HEK293T (cell line): Measurements from ENCODE around the gene PATE2.

Source experiments
- BHLHE40 ChIP-seq: fragments of 450-650 bp; IDR thresholded peaks from 2 replicates; pipeline ENCODE4 v1.6.1; 2016; ENCODE audit warnings: mild to moderate bottlenecking, moderate library complexity, borderline replicate concordance
- CTBP1 ChIP-seq: fragments of 450-650 bp; IDR thresholded peaks from 2 replicates; pipeline ENCODE4 v1.6.1; 2016; ENCODE audit warnings: borderline replicate concordance
- FOXA1 ChIP-seq: fragments of 450-650 bp; IDR thresholded peaks from 2 replicates; pipeline ENCODE4 v1.6.1; 2016; ENCODE audit warnings: mild to moderate bottlenecking
- HDGF ChIP-seq: fragments of 450-650 bp; IDR thresholded peaks from 2 replicates; pipeline ENCODE4 v1.6.1; 2017; ENCODE audit warnings: antibody characterized with exemption, borderline replicate concordance
- SP1 ChIP-seq: fragments of 450-650 bp; IDR thresholded peaks from 2 replicates; pipeline ENCODE4 v1.6.1; 2017

DNA sequence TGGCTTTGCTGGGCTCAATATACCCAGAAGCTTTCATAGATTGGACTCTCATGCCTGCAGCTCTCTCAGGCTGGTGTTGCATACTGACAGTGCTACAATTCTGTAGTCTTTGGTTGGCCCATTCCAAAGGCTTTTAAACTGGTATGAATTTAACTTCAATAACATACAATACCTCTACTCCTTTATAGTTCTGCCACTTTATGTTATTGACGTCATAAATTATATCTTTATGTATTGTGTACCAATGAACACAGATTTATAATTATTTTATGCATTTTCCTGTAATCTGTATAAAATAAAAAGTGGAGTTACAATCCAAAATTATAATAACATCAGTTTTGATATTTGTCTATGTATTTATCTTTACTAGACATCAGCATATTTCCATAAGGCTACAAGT, 16.2 kb downstream of the PATE2 start:
- TF ChIP-seq CTBP1 (no peak), SP1 (no peak), FOXA1 (no peak), HDGF (no peak), BHLHE40 (no peak)
